NCI-H2227 treated with DMSO at 0.1 percent for 48 hours (cell line): ENCODE data around the gene DNAH14.
A peak's percentile ranks its signal among the peaks of the same experiment; 100 is the strongest.
"Not testable (repeated sequence)": the region's sequence is repeated elsewhere in the genome, so short reads cannot be mapped to it uniquely, and the experiment has no call there.

Experiments used
- DNase-seq: peaks from one replicate; lab custom pipeline; 2025; lab: John Stamatoyannopoulos, UW

DNAH14 gene

GRCh38 chr1:224929335-224930237 is at the start of gene DNAH14:
Gene DNAH14 (plus strand): TSS chr1:224929675. CDS start chr1:224952703, 23,028 bp downstream.
- DNase-seq: peak; percentile 79

- no peak for DNase-seq
These were observed 48.7 kb upstream of the DNAH14 start for GRCh38 chr1:224880593-224881307.

DNA sequence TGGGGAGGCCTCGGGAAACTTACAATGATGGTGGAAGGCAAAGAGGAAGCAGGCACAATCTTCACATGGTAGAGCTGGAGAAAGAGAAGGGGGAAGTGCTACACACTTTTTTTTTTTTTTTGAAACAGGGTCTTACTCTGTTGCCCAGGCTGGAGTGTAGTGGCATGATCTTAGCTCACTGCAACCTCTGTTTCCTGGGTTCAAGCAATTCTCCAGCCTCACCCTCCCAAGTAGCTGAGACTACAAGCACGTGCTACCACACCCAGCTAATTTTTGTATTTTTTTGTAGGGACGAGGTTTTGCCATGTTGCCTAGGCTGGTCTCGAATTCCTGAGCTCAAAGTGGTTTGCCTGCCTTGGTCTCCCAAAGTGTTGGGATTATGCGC is 48.2 kb upstream of the DNAH14 start:
- DNase-seq: not testable (repeated sequence)

DNA sequence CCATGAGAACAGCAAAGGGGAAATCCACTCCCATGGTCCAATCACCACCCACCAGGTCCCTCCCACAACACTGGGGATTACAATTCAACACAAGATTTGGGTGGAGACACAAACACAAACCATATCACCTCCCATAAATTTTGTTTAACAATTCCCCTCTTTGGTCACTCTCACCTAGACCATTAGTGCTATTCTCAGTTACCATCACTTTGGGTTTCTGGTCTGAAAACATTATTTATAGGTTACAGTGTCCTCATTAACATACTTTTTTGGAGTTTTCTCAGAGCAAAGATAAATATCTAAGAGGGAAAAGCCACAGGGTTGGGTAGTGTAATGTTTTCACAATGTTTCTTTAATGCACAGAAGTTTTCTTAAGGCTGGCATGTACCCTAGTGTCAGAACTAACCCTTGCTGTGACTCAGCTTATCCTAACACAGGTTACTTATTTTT is 47.7 kb upstream of the DNAH14 start:
- no peak for DNase-seq

DNA sequence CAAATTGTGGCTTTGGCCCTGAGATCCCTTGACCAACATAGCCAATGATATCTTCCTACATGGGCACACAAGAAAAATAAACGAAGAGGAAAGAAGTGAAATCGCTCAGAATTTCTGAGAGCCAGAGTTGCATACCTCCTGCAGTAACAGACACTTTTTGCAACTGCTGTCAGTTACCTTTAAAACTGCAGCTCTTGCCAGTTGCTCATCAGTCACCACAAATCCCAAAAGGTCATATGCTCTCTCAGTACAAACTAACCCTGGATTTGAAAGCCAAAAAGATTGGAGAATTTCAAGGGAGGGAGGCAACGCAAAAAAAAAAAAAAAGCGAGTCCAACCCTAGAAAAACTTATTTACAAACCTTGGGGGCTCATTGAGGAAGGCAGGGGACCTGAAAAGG is 47.2 kb upstream of the DNAH14 start:
- no peak for DNase-seq

GRCh38 chr1:224883091-224883490 is 46.4 kb upstream of the DNAH14 start:
- no peak for DNase-seq

- no peak for DNase-seq
These were observed 45.1 kb upstream of the DNAH14 start for GRCh38 chr1:224884361-224884801.

GRCh38 chr1:224885376-224885775 is 44.1 kb upstream of the DNAH14 start:
- not testable (repeated sequence) for DNase-seq

GRCh38 chr1:224894915-224895314 is 34.6 kb upstream of the DNAH14 start:
- no peak for DNase-seq

DNA sequence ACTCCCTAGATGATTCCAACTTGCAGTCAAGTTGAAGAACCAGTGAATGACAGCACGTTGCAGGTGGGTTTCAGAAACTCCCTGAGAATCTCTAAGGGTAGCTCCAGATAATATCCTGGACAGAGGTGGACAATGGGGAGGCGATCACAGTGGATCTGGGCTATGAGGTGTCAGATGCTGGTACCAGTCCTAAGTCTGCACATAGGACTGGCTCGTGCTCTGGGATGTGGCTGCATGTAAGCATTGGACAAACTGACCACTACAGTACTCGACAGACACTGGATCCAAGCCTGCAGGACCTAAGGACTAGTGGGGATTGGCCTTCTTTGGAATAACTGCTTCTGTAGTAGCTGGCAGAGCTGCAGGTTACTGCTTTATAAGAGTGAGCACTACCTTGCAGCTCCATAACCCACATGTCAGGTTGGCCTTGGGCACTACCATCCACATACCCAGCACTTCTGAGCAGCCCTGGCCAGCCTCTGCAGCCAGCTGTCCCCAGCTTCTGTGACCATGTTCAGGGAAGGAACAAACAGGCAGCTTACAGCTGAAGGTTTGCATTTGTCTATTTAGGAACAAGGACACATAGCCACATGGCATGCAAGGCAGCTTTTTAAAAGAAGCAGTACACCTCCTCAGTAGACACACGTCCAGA is 33.2 kb upstream of the DNAH14 start:
- no peak for DNase-seq

GRCh38 chr1:224897529-224898327 is 31.7 kb upstream of the DNAH14 start:
- DNase-seq: no peak

GRCh38 chr1:224898937-224899336 is 30.5 kb upstream of the DNAH14 start:
- DNase-seq: no peak

DNA sequence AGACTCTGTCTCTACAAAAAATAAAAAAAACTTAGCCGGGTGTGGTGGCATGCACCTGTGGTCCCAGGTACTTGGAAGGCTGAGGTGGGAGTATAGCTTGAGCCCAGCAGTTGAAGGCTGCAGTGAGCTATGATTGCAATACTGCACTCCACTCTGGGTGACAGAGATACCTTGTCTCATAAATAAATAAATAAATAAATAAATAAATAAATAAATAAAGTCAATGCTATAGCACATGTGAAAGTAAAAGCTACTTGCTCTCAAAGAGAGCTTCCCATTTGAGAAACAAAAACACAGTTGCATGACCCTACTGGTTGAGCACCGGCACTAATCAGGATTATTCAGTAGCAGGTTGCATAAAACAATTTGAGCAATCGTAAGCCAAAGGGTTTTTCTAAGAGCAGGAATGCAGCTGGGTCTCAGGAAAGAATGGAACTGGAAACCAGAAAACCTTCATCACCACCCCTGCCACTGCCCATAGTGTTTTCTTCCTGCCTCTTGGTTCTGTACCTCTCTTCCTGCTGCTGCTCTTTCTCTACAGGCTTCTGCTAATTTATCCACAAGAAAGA is 29.3 kb upstream of the DNAH14 start:
- DNase-seq: no peak

DNA sequence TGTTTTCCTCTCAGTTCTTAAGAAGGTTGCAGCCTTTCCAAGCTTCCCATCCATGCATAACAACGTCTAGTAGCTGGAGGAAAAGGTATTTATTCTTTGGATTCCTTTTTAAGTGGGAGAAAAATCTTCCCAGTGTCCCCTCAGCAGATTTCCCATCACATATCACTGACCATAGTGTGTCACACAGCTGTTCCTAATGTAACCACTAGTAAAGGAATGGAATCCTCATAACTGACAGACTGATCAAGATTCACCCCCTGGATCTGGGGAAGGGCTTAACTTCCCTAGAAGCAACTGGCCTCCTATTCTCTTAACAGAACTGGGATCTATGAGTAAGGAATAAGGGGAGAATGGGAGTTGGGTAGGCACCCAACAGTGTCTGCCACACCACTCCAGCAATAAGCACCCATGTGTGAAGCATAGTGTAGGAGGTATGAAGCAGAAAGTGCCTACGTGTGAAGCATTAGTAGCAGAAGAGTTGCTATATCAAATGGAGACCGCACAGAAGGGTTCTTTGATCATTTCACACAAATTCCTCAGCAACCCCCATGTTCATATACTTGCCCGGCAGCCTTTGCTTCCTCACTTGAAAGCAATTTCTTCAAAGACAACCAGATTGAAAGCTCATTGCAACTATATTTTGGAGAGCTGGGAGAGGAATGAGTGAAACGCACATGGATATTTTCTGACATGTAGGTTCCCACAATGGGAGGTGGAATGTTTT is 28.2 kb upstream of the DNAH14 start:
- DNase-seq: no peak

DNA sequence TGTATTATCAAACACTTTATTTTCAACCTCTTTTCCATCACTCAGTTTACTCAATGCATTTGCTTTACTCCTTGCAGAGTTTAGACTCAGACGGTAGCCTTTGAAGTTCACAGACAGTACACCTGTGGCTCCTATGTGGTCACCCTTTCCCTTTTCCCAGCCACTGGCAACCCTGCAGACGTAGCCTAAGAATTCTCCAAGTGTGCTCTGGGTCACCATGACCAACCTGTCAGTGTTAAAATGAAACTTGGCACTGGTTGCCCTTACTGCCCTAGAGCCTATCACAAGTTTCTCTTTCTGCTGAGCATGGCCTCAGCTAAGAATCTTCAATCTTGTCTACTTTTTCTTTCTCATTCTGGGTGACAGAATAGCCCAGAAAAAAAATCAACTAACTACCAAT is 25.5 kb upstream of the DNAH14 start:
- DNase-seq: no peak

- DNase-seq: no peak
These were observed 23.1 kb upstream of the DNAH14 start for GRCh38 chr1:224906340-224906739.

DNA sequence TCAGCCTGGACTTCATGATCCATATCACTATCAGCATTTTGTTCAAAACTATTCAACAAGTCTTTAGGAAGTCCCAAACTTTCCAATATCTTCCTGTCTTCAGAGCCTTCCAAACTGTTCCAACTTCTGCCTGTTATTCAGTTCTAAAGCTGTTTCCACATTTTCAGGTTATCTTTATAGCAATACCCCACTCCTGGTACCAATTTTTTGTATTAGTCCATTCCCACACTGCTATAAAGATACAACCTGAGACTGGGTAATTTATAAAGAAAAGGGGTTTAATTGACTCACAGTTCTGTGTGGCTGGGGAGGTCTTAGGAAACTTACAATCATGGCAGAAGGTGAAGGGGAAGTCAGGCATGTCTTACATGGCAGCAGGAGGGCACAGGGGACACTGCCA is 18.3 kb upstream of the DNAH14 start:
- no peak for DNase-seq

- no peak for DNase-seq
These were observed 15.1 kb upstream of the DNAH14 start for GRCh38 chr1:224914292-224914900.

DNA sequence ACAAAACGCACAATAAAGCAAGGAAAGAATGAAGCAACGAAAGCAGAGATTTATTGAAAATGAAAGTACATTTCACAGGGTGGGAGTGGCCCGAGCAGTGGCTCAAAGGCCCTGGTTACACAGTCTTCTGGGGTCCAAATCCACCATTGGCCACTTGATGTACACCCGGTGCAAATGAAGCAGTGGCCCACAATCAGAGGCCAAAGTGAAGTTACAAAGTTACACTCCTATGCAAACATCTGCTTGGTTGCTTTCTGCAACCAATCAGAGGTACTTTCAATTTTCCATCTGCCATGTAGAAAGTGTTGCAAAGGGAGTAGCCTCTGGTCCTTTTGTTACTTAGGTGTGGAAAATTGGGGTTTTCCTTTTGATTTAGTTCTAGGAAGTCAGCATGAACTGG is 10.0 kb upstream of the DNAH14 start:
- DNase-seq: no peak

DNA sequence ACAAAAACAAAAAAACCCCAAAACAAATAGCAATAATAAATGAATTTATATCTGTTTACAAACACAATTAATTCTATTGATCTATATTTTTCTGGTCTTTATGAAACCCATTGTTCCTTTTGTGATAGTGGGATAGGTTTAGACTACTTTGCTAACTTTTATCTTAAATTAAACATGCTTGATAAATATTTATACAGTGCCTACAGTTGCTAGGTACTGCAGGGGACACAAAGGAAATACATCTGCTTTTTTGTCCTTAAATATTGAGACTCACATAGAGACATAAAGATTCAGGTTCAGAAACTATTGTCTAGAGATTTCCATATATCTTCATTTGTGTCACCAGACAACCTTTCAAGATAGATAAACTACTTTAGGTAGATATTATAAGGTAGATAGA is 8.5 kb upstream of the DNAH14 start:
- DNase-seq: no peak
